HG03354 (cell line): ENCODE data around the gene FLVCR2.
"Not testable (repeated sequence)": the region's sequence is repeated elsewhere in the genome, so short reads cannot be mapped to it uniquely, and the experiment has no call there.

Experiments used
- ATAC-seq: cut with Tn5 transposase; IDR thresholded peaks from one replicate; pipeline ENCODE4 v1.9.1; 2021; ENCODE audit warnings: mild to moderate bottlenecking; ENCODE audit not compliant: unreplicated experiment, poor library complexity, severe bottlenecking

FLVCR2 gene

DNA sequence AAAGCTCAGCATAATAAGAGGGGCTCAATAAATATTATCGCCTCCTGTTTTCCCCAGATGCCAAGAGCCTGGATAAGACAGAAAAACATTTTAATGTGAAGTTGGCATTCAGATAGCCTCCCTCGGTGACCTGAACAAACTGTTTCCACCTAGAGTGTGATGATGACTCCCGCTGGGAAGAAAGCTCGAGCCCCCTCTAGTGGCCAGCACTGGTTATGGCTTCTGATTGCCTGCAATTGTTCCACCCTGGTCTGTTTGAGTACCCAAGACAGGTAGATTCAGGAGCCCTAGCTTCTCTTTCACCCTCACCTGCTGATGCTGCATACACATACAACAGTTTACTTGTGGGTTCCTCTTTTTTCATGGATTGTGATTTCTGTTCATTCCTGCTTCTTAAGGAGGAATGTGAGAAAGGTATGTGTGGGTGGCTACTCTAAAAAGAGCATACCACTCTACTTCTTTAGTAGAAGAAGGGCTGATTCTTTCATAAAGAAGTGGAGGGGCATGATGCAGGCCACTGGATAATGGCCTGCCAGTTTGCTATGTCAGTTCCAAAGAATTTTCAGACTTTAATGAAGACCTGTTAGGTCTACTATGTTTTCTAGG lies 75.8 kb downstream of the FLVCR2 start:
- peak; percentile 81 for ATAC-seq

DNA sequence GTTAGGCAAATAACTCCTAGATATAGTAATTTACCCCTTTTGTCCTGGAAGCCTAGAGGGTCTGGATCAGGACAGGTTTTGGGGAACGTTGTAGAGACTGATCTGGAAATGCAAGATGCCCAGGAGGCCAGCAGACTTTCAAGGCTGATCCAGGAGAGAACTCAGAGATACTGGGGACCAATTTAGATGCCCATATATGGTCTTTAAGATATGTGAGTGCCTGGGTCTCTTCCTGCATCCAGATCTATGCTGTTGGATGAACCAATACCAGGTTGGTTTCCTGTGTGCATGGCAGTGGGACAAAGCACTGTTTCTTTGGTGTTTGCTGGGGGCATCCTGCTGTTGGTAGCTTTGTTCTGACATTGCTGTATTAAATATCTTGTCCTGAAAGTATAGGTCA lies 76.8 kb downstream of the FLVCR2 start:
- ATAC-seq, result no peak

DNA sequence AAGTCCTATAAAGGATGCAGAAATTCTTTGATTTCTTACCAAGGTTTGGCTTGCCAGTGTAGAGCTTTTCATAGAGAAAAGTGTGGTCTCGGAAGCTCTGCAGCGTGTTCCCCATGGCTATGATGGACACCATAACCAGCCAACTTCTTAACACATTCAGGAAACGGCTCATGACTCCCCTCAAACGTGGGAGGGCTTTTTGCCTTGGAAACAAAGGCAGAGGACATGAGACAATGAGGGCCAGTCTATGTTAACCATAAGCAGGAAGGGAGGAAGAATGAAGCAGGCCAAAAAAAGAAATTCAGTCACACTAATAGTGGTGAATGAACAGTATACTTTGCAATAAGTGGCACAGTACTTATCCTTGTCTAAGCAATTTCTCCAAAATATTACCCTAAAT lies 78.9 kb downstream of the FLVCR2 start:
- ATAC-seq, result no peak

GRCh38 chr14:75658957-75659356 lies 80.5 kb downstream of the FLVCR2 start:
- no peak for ATAC-seq

- no peak for ATAC-seq
Measured at GRCh38 chr14:75660238-75660629, 81.8 kb downstream of the FLVCR2 start.

GRCh38 chr14:75660630-75661498 lies 82.4 kb downstream of the FLVCR2 start, which contains the start of the genes ERG28 and TTLL5:
ERG28 (minus strand) TSS chr14:75660876; CDS start chr14:75657502, 3,374 bp downstream.
TTLL5 (plus strand) TSS chr14:75661246; CDS start chr14:75663150, 1,904 bp downstream.
- peak; percentile 97 for ATAC-seq

DNA sequence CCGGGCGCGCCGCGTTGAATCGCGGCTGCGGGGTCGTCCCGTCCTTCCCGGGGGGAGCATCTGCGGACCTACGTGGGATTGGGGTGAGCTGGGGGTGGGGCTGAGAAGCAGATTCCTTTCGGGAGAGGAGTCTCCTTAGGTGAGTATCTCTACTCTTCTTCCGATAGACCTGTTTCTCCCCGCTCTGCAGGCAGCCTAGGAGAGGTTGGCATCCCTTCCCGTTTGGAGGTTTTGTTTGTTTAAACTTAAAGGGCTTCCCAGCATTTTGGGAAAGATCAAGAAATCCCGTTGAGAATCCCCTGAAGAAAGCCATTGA lies 83.0 kb downstream of the FLVCR2 start:
- no peak for ATAC-seq

DNA sequence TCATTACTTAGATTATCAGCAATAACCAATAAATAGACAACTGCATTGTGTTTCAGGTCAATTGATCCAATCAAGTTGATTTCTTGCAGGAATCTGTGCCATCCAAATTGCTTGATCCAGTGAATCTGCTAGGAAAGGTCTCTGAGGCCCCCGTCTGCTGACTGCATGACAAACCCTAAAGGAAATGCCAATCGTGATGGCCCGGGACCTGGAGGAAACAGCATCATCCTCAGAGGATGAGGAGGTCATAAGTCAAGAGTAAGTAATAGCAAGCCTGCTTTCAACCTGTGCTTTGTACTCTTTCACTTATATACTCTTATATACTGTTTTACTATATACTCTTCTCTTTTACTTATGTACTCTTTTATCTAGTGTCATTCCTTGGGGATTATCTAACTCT lies 84.5 kb downstream of the FLVCR2 start:
- ATAC-seq, result no peak

- ATAC-seq, result no peak
Measured at GRCh38 chr14:75667099-75667765, 88.8 kb downstream of the FLVCR2 start.

DNA sequence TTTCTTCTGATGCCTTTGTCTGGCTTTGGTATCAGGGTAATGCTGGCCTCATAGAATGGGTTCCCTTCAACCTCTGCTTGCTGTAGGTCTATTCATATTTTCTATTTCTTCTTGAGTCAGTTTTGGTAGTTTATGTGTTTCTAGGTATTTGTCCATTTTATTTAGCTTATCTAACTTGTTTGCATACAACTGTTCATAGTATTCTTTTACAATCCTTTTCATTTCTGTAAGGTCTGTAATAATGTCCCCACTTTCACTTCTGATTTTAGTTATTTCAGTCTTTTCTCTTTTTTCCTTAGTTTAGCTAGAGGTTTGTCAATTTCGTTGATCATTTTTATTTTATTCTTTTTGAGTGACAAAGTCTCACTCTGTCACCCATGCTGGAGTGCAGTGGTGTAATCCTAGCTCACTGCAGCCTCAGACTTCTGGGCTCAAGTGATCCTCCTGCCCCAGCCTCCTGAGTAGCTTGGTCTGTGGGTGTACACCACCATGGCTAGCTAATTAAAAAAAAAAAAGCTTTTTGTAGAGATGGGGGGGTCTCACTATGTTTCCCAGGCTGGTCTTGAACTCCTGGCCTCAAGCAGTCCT lies 94.3 kb downstream of the FLVCR2 start:
- ATAC-seq, result no peak

DNA sequence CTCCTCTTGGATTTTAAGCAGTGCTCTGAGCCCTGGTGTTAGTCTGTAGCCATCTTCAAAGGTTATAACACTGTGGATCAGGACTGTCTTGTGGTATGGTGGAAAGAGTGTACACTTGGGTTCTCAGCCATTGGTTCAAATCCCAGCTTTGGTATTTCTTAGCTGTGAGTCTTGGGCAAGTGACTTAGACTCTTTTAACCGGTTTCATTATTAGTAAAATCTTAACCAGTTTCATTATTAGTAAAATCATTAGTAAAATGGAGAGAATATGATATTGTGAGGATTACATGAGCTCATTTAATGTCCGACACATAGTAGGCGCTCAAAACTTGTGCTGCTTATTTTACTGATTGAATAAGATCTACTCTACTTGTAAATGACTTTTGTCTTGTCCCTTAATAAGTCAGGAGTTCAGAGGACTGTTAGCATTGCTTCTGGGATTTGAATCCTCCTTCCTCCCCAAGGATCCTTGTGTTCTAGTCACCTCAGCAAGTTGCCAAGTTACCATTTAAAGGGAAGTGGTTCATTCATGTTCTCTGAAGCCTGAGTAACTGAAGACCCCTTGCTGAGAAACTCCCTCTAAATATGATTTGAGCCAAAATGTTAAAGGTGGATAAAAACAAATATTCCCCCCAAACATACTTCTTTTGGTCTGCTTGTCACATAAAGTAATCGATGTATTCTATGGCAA lies 95.1 kb downstream of the FLVCR2 start:
- no peak for ATAC-seq

DNA sequence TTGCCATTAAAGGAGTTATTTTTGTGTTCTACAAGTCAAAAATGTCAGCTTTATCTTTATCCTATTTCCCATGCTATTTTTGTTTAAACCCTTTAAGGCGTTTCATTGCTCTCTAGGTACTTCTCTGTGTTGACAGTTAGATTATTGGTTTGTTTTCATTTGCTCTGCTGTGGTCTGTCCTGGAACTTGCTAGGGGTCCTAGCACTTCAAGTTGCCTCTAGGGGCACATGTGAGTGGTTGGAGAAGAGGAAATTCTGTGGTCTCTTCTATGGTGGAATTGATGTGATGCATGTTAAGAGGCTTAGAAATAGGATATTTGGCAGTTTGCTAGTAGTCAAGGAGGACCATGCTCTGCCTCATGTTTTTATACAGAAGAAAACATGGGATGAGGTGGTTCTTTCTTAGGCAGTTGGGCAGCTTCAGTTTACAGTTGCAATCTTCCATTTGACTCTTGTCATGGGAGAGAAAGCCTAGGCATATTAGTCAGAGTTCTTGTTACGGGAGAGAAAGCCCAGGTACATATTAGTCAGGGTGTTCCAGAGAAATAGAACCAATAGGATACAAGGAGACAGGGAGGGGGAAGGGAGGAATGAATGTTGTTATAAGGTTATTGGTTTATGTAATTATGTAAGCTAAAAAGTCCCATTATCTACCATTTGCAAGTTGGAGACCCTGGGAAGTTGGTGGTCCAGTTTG lies 97.0 kb downstream of the FLVCR2 start:
- no peak for ATAC-seq

- ATAC-seq, result no peak
Measured at GRCh38 chr14:75685910-75686309, 107.5 kb downstream of the FLVCR2 start.

- ATAC-seq, result no peak
Measured at GRCh38 chr14:75689012-75689411, 110.6 kb downstream of the FLVCR2 start.

- ATAC-seq, result no peak
Measured at GRCh38 chr14:75690010-75690409, 111.6 kb downstream of the FLVCR2 start.

- ATAC-seq, result not testable (repeated sequence)
Measured at GRCh38 chr14:75695025-75695424, 116.6 kb downstream of the FLVCR2 start.

- ATAC-seq, result no peak
Measured at GRCh38 chr14:75697386-75697785, 119.0 kb downstream of the FLVCR2 start.
